NCI-H146 treated with DMSO at 0.1 percent for 48 hours (cell line): ENCODE data around the gene MMP26.

Experiments used
- DNase-seq: peaks from one replicate; lab custom pipeline; 2025; ENCODE audit not compliant: unreplicated experiment; lab: John Stamatoyannopoulos, UW

Gene MMP26

GRCh38 chr11:4704054-4704789 is at the start of gene MMP26:
MMP26 (plus strand) TSS chr11:4704784.
- DNase-seq, result peak; percentile 95

GRCh38 chr11:4658629-4659445 is 45.7 kb upstream of the MMP26 start:
- no peak for DNase-seq

GRCh38 chr11:4662876-4663275 is 41.7 kb upstream of the MMP26 start:
- DNase-seq, result no peak

DNA sequence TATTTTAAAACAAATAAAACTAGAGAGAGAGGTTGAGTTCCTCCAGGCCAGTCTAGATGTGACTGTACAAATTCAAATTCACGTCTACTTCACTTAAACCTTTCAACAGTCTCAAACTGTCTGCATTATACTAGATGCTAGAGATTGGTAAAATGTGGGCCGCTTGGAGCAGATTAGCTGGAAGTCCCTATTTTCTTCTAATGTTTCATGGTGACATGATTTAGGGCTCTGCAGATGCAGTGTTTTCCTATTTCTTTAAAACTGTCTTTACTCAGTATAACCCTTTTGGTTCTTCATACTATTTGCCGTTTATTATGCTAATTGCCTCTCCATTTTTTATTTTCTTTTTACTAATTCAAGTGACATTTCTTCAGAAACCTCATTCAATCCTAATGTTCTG is 40.4 kb upstream of the MMP26 start:
- DNase-seq, result no peak

DNA sequence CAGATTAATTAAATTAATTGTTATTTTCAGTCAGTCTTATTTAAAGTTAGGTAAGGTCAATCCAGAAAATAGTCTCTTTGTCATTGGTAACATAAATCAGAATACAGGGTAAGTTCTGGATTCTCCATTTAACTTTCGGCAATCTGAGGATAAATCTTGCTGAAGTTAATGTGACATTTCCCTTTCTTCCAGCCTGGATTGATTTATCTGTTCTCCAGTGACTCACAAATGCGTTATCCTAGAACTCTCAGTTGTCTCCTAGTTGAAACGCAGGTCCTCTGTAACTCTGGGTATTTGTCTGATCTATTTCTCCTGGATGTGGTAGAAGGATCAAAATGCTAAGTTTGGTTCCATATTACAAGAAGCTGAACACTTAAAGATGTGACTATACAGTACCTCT is 39.8 kb upstream of the MMP26 start:
- DNase-seq, result no peak

- no peak for DNase-seq
Observed at GRCh38 chr11:4665424-4665823, 39.2 kb upstream of the MMP26 start.

- no peak for DNase-seq
Observed at GRCh38 chr11:4671741-4672140, 32.8 kb upstream of the MMP26 start.

DNA sequence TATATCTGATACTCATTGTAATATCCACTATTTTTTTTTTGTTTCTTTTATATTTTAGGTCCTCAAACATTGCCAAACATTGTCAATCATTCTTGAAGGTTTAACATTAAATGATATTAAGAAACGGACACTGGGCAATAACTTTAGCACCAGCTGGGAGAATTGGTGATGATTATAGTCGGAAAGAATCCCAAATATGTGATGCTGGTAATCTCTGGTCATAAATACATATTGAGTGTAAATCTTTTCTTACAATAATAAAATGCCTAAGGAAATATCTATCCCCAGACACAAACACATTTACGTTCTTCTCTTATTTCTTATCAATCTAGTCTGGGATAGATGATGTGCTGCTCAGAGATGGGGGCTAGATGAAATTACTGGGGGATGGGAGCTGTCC is 32.1 kb upstream of the MMP26 start:
- DNase-seq, result no peak

- DNase-seq, result no peak
Observed at GRCh38 chr11:4673781-4674180, 30.8 kb upstream of the MMP26 start.

- peak; percentile 60 for DNase-seq
Observed at GRCh38 chr11:4677948-4678347, 26.6 kb upstream of the MMP26 start.

DNA sequence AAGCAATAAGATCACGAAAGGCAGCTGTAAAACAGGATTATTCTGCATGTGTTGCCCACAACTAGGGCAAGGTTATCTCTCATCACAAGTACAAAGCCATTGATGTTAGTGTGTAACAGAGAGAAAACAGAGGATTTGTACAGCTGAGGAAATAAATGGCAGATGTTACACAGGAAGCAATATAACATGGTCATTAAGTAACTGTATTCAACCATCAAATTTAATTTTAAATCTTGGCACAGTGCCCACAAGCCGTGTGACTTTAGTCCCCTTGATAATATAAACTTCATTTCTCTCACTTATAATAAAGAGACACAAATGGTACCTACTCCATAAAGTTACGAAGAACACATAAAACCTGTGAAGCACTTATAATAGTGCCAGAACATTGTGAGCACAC is 24.2 kb upstream of the MMP26 start:
- DNase-seq, result peak; percentile 85

- DNase-seq, result no peak
Observed at GRCh38 chr11:4682623-4683419, 21.8 kb upstream of the MMP26 start.

- no peak for DNase-seq
Observed at GRCh38 chr11:4684631-4685285, 19.8 kb upstream of the MMP26 start.

GRCh38 chr11:4695442-4695841 is 9.1 kb upstream of the MMP26 start:
- no peak for DNase-seq

DNA sequence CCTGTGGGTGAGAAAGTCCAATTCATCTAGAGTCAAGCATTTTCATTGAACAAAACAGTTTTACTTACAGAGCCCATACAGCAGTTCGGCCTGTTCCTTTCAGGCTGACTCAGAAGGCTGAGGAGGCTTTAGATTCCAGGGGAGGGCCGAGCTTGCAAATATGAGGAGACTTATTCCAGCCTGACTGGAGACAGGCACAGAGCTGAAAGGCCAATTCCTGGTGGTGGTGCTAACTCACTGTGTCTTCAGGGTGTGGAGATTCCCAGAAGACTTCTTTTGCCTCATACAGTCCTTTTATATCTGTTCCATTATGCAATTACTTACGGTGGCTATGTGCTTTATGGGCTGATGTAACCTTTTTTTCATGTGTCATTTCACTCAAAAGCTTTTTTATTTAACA is 7.0 kb upstream of the MMP26 start, which contains the start of gene OR51E2:
Gene OR51E2 (minus strand): TSS at position 269 of the 400 bp plus-strand sequence. CDS start 15,142 bp downstream, outside the sequence.
- no peak for DNase-seq

DNA sequence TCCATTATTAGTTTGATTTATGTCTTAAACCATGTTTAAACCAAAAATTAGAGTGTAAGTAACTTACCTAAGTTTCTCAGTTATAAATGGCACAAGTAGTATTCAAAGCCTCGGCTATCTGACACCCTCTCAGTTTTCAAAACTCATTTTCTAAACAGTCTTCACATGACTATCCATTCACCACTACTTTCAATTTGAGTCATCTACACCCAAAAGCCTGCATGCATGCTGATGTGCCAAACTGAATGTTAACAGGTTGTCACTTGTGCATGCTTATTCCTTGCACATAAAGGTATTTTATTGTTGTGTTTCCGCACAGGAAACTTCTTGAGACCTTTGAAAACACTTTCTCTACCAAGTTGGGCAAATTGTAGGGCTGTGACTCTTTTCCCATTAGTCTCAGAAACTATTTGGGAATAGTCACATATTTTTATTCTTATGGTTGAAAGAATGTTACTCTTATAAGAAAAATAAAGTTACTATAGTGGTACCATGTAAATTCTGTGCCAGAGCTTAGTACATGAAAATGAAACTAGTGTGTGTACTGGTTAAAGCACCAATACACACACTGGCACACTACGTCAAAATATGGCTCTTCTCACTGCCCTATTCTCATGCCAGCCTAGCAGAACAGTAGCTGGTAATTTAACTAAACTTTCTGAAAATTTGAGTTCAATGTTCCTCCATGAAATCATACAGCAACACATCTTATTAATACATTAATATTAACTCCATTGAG is 4.7 kb upstream of the MMP26 start:
- DNase-seq, result no peak

GRCh38 chr11:4700436-4700820 is 4.2 kb upstream of the MMP26 start:
- DNase-seq, result no peak

GRCh38 chr11:4704790-4705334 is 278 bp downstream of the MMP26 start:
- DNase-seq, result no peak

DNA sequence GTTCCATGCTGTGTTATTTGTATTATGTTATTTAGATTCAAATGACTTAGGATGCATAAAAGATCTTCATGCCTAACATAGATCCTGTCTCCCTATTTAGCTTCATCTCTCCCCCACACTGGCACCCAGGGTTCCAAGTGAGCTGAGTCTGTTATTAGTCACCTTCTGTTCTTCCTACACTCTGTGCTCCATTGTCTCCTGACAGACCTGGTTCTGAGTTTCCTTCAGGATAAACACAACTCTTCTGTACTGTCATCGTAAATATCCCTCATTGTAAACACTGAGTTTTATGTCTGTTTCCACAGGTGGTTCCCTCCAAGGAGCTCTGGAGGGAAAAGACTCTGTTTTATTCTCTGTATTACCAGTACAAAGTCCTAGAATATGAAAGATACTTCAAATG is 8.7 kb downstream of the MMP26 start:
- DNase-seq, result no peak

DNA sequence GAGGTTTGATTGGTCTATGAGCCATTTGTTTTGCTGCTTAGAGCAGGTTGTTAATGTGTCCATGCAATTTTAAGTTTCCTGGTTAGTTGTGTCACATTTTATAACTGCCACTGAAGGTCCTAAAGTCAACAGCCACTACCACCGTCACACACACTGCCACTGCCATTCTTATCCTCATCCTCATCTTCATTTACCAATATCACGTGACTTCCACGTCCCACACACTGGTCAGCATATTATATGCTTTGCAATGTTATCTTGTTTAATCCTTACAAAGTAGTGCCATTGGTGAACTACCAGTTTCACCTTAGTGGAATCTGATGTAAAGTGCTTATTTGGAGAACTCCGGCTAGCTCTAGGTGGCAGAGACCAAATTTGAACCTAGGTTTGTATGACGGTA is 9.7 kb downstream of the MMP26 start:
- DNase-seq, result no peak
